Measurements from ENCODE around the gene FBXO46.

Gene FBXO46

GRCh38 chr19:45717131-45717982, 13.3 kb downstream of the FBXO46 start:
- H3K4ac ChIP-seq (ENCODE audit: low read depth, low read length) = peak overlapping the region; percentile 57
- peak overlapping the region; percentile 98 for H3K4me2 ChIP-seq (ENCODE audit: low read length)
- no peak overlapping the region for H3K23ac ChIP-seq (ENCODE audit: low read length)
- peak overlapping the region; percentile 58 for H3K27ac ChIP-seq (ENCODE audit: low read depth, low read length)
- H4K91ac ChIP-seq (ENCODE audit: low read depth, low read length) = peak overlapping the region; percentile 80
- peak overlapping the region; percentile 9 for H2AFZ ChIP-seq (ENCODE audit: insufficient read depth, low read length, poor library complexity)
- H3K4me3 ChIP-seq (ENCODE audit: low read depth, low read length) = peak overlapping the region; percentile 74
- peak overlapping the region; percentile 9 for H2BK12ac ChIP-seq (ENCODE audit: low read length)
- no peaks in the 10 kb centered on the region for H3K9me3 ChIP-seq (ENCODE audit: insufficient read depth, low read depth, low read length)
- peaks cover 8% of the 10 kb centered on the region for H3K79me2 ChIP-seq (ENCODE audit: control insufficient read depth, insufficient read depth, low read length, poor library complexity)
- peak; percentile 100 for DNase-seq
- H2BK120ac ChIP-seq (ENCODE audit: insufficient read depth, low read length, poor library complexity) = peak overlapping the region; percentile 82
- peak overlapping the region; percentile 67 for H3K18ac ChIP-seq (ENCODE audit: low read length)
- peak overlapping the region; percentile 72 for H4K8ac ChIP-seq (ENCODE audit: low read depth, low read length)
- peaks cover 10% of the 10 kb centered on the region for H3K79me1 ChIP-seq (ENCODE audit: low read length)
- H2BK5ac ChIP-seq (ENCODE audit: low read depth, low read length, poor library complexity) = peak overlapping the region; percentile 74
- H3K14ac ChIP-seq (ENCODE audit: low read length) = peak overlapping the region; percentile 75
- peaks cover 23% of the 10 kb centered on the region in 2 experiments for H3K36me3 ChIP-seq (ENCODE audit: control insufficient read depth in 1 of 2, insufficient read depth in 2 of 2, low read length in 2 of 2)
- no peaks in the 10 kb centered on the region for H3K27me3 ChIP-seq (ENCODE audit: insufficient read depth, low read length)
- H4K12ac ChIP-seq (ENCODE audit: low read depth, low read length) = peak overlapping the region; percentile 37
- WGBS (ENCODE audit: extremely low coverage, insufficient coverage, insufficient read length) = no CpG with 5 or more reads among the region's 51 CpGs
- H2AK5ac ChIP-seq (ENCODE audit: low read length) = no peak overlapping the region
- H3K9ac ChIP-seq (ENCODE audit: low read length) = peak overlapping the region; percentile 97
- H3K4me1 ChIP-seq (ENCODE audit: control insufficient read depth in 1 of 2, insufficient read depth in 2 of 2, low read length in 2 of 2) = peaks cover 13 to 15% of the 10 kb centered on the region in 2 experiments

GRCh38 chr19:45716359-45717130, 14.2 kb downstream of the FBXO46 start:
- Histone ChIP-seq H2AFZ (ENCODE audit: insufficient read depth, low read length, poor library complexity) (peak overlapping the region; percentile 30), H3K23ac (ENCODE audit: low read length) (no peak overlapping the region)
- WGBS (ENCODE audit: extremely low coverage, insufficient coverage, insufficient read length) = 100% methylated on average over 1 of the region's 24 CpGs

GRCh38 chr19:45715139-45715538, 15.6 kb downstream of the FBXO46 start:
- H4K8ac ChIP-seq (ENCODE audit: low read depth, low read length) = no peak overlapping the region
- DNase-seq = no peak
- no CpG with 5 or more reads among the region's 3 CpGs for WGBS (ENCODE audit: extremely low coverage, insufficient coverage, insufficient read length)
- no peak overlapping the region for H4K91ac ChIP-seq (ENCODE audit: low read depth, low read length)
- no peak overlapping the region for H2BK120ac ChIP-seq (ENCODE audit: insufficient read depth, low read length, poor library complexity)
- H3K27ac ChIP-seq (ENCODE audit: low read depth, low read length) = no peak overlapping the region
- no peak overlapping the region for H2BK12ac ChIP-seq (ENCODE audit: low read length)
- no peaks in the 10 kb centered on the region for H3K27me3 ChIP-seq (ENCODE audit: insufficient read depth, low read length)
- no peak overlapping the region for H4K12ac ChIP-seq (ENCODE audit: low read depth, low read length)
- peaks cover 28 to 30% of the 10 kb centered on the region in 2 experiments for H3K36me3 ChIP-seq (ENCODE audit: control insufficient read depth in 1 of 2, insufficient read depth in 2 of 2, low read length in 2 of 2)
- peak overlapping the region; percentile 44 for H3K4ac ChIP-seq (ENCODE audit: low read depth, low read length)
- no peak overlapping the region for H3K14ac ChIP-seq (ENCODE audit: low read length)
- H3K9me3 ChIP-seq (ENCODE audit: insufficient read depth, low read depth, low read length) = no peaks in the 10 kb centered on the region
- no peak overlapping the region for H3K4me3 ChIP-seq (ENCODE audit: low read depth, low read length)
- no peak overlapping the region for H2AK5ac ChIP-seq (ENCODE audit: low read length)
- H2AFZ ChIP-seq (ENCODE audit: insufficient read depth, low read length, poor library complexity) = no peak overlapping the region
- no peak overlapping the region for H3K23ac ChIP-seq (ENCODE audit: low read length)
- peaks cover 8% of the 10 kb centered on the region for H3K79me2 ChIP-seq (ENCODE audit: control insufficient read depth, insufficient read depth, low read length, poor library complexity)
- peaks cover 9 to 11% of the 10 kb centered on the region in 2 experiments for H3K4me1 ChIP-seq (ENCODE audit: control insufficient read depth in 1 of 2, insufficient read depth in 2 of 2, low read length in 2 of 2)
- H3K9ac ChIP-seq (ENCODE audit: low read length) = no peak overlapping the region
- peaks cover 8% of the 10 kb centered on the region for H3K79me1 ChIP-seq (ENCODE audit: low read length)
- no peak overlapping the region for H3K4me2 ChIP-seq (ENCODE audit: low read length)
- no peak overlapping the region for H3K18ac ChIP-seq (ENCODE audit: low read length)
- H2BK5ac ChIP-seq (ENCODE audit: low read depth, low read length, poor library complexity) = no peak overlapping the region

More at GRCh38 chr19:45716359-45717130, 14.2 kb downstream of the FBXO46 start:
- Histone ChIP-seq H4K91ac (ENCODE audit: low read depth, low read length) (peak overlapping the region; percentile 80), H2BK5ac (ENCODE audit: low read depth, low read length, poor library complexity) (peak overlapping the region; percentile 74), H3K4me2 (ENCODE audit: low read length) (peak overlapping the region; percentile 98), H2BK12ac (ENCODE audit: low read length) (no peak overlapping the region), H3K27me3 (ENCODE audit: insufficient read depth, low read length) (no peaks in the 10 kb centered on the region), H3K27ac (ENCODE audit: low read depth, low read length) (peak overlapping the region; percentile 58), H3K18ac (ENCODE audit: low read length) (peak overlapping the region; percentile 67), H3K36me3 (ENCODE audit: control insufficient read depth in 1 of 2, insufficient read depth in 2 of 2, low read length in 2 of 2) (peaks cover 24 to 30% of the 10 kb centered on the region in 2 experiments), H3K4me3 (ENCODE audit: low read depth, low read length) (peak overlapping the region; percentile 74), H4K12ac (ENCODE audit: low read depth, low read length) (peak overlapping the region; percentile 36), H3K9ac (ENCODE audit: low read length) (peak overlapping the region; percentile 97), H3K4me1 (ENCODE audit: control insufficient read depth in 1 of 2, insufficient read depth in 2 of 2, low read length in 2 of 2) (peaks cover 9 to 11% of the 10 kb centered on the region in 2 experiments), H3K79me2 (ENCODE audit: control insufficient read depth, insufficient read depth, low read length, poor library complexity) (peaks cover 8% of the 10 kb centered on the region), H2AK5ac (ENCODE audit: low read length) (peak overlapping the region; percentile 28), H2BK120ac (ENCODE audit: insufficient read depth, low read length, poor library complexity) (peak overlapping the region; percentile 82), H3K4ac (ENCODE audit: low read depth, low read length) (peak overlapping the region; percentile 57), H3K79me1 (ENCODE audit: low read length) (peaks cover 8% of the 10 kb centered on the region), H3K9me3 (ENCODE audit: insufficient read depth, low read depth, low read length) (no peaks in the 10 kb centered on the region), H3K14ac (ENCODE audit: low read length) (peak overlapping the region; percentile 75), H4K8ac (ENCODE audit: low read depth, low read length) (peak overlapping the region; percentile 64)
- peak; percentile 32 to 60 for DNase-seq

GRCh38 chr19:45713141-45713540, 17.6 kb downstream of the FBXO46 start:
- Histone ChIP-seq H3K4me1 (ENCODE audit: control insufficient read depth in 1 of 2, insufficient read depth in 2 of 2, low read length in 2 of 2) (peaks cover 4 to 7% of the 10 kb centered on the region in 2 experiments), H3K9ac (ENCODE audit: low read length) (no peak overlapping the region), H3K14ac (ENCODE audit: low read length) (no peak overlapping the region), H2BK120ac (ENCODE audit: insufficient read depth, low read length, poor library complexity) (no peak overlapping the region), H3K18ac (ENCODE audit: low read length) (no peak overlapping the region), H3K4me3 (ENCODE audit: low read depth, low read length) (no peak overlapping the region), H3K23ac (ENCODE audit: low read length) (no peak overlapping the region), H3K9me3 (ENCODE audit: insufficient read depth, low read depth, low read length) (no peaks in the 10 kb centered on the region), H2BK12ac (ENCODE audit: low read length) (no peak overlapping the region), H2BK5ac (ENCODE audit: low read depth, low read length, poor library complexity) (no peak overlapping the region), H4K12ac (ENCODE audit: low read depth, low read length) (no peak overlapping the region), H4K91ac (ENCODE audit: low read depth, low read length) (no peak overlapping the region), H3K79me2 (ENCODE audit: control insufficient read depth, insufficient read depth, low read length, poor library complexity) (peaks cover 8% of the 10 kb centered on the region), H3K4ac (ENCODE audit: low read depth, low read length) (no peak overlapping the region), H2AK5ac (ENCODE audit: low read length) (no peak overlapping the region), H3K36me3 (ENCODE audit: control insufficient read depth in 1 of 2, insufficient read depth in 2 of 2, low read length in 2 of 2) (peaks cover 27 to 31% of the 10 kb centered on the region in 2 experiments), H2AFZ (ENCODE audit: insufficient read depth, low read length, poor library complexity) (no peak overlapping the region), H4K8ac (ENCODE audit: low read depth, low read length) (no peak overlapping the region), H3K79me1 (ENCODE audit: low read length) (peaks cover 8% of the 10 kb centered on the region), H3K27ac (ENCODE audit: low read depth, low read length) (no peak overlapping the region), H3K4me2 (ENCODE audit: low read length) (no peak overlapping the region), H3K27me3 (ENCODE audit: insufficient read depth, low read length) (no peaks in the 10 kb centered on the region)
- no peak for DNase-seq
- no CpG with 5 or more reads among the region's 15 CpGs for WGBS (ENCODE audit: extremely low coverage, insufficient coverage, insufficient read length)

All from trophoblast cell (in vitro differentiated cells and primary cell).